SK-N-SH (cell line): Measurements from ENCODE around the gene NETO2. TPM values are rescaled to one million over a fixed set of nuclear protein-coding genes. Genes with fewer than 3 reads are reported as not detected.
A peak's percentile ranks its signal among the peaks of the same experiment; 100 is the strongest.

Experiments
- CTCF ChIA-PET: fragments of 300-600, 350-600 bp; formaldehyde crosslinking; extraction: SDS; loops from one replicate; lab custom pipeline; 2021; lab: Yijun Ruan, JAX
- POLR2A ChIA-PET: fragments of 350-600 bp; sonication (Branson Sonifier 250); formaldehyde crosslinking; extraction: SDS; loops from one replicate; lab custom pipeline; 2020; ENCODE audit warnings: antibody characterized with exemption, inconsistent platforms; lab: Yijun Ruan, JAX
- DNase-seq: peaks from one replicate; pipeline ENCODE4 v3.0.0; 2012
- H2AFZ ChIP-seq: fragments of 200-600 bp; sonication (generic); 2 replicates; pipeline ENCODE4 v1.8.1; 2016; ENCODE audit warnings: antibody characterized with exemption, mild to moderate bottlenecking, low read depth
- H3F3A ChIP-seq: fragments of 200-600 bp; sonication (generic); replicated peaks from 2 replicates; pipeline ENCODE3; 2016; ENCODE audit warnings: antibody characterized with exemption, mild to moderate bottlenecking; ENCODE audit not compliant: insufficient read depth
- H3K27ac ChIP-seq, 2 experiments: fragments of 200-500 bp in 1 of 2; fragments of 200-600 bp in 1 of 2; sonication (Bioruptor generic) in 1 of 2; sonication (generic), shearing (Covaris generic) in 1 of 2; 2 replicates each; pipeline versions ENCODE4 v1.5.1 to v1.6.1; 2014 to 2016; ENCODE audit warnings: low read depth in 2 of 2, inconsistent platforms in 1 of 2, low read length in 1 of 2, mild to moderate bottlenecking in 1 of 2, mixed read lengths in 1 of 2
- H3K27me3 ChIP-seq: fragments of 200-600 bp; sonication (generic), shearing (Covaris generic); 2 replicates; pipeline ENCODE4 v1.6.1; 2016; ENCODE audit warnings: mixed run types; ENCODE audit not compliant: insufficient read depth
- H3K36me3 ChIP-seq, 2 experiments: fragments of 200-500 bp in 1 of 2; fragments of 200-600 bp in 1 of 2; sonication (Bioruptor generic) in 1 of 2; sonication (generic) in 1 of 2; replicated peaks in 1 of 2; 2 replicates each; pipeline versions ENCODE3 to v1.5.1; 2014 to 2016; ENCODE audit warnings: low read length in 1 of 2, mild to moderate bottlenecking in 1 of 2; ENCODE audit not compliant: insufficient read depth in 2 of 2, control insufficient read depth in 1 of 2
- H3K4me1 ChIP-seq, 2 experiments: fragments of 200-500 bp in 1 of 2; fragments of 200-600 bp in 1 of 2; sonication (Bioruptor generic) in 1 of 2; sonication (generic), shearing (Covaris generic) in 1 of 2; 2 replicates each; pipeline versions ENCODE4 v1.5.1 to v1.6.1; 2014 to 2016; ENCODE audit warnings: low read depth in 1 of 2, low read length in 1 of 2, mixed run types in 1 of 2; ENCODE audit not compliant: insufficient read depth in 2 of 2, control insufficient read depth in 1 of 2
- H3K4me2 ChIP-seq: fragments of 200-600 bp; sonication (generic), shearing (Covaris generic); 2 replicates; pipeline ENCODE4 v1.6.1; 2017; ENCODE audit warnings: mixed run types
- H3K4me3 ChIP-seq, 2 experiments: fragments of 200-500 bp in 1 of 2; fragments of 200-600 bp in 1 of 2; sonication (Bioruptor generic) in 1 of 2; sonication (generic), shearing (Covaris generic) in 1 of 2; 2 replicates each; pipeline versions ENCODE4 v1.5.1 to v1.8.1; 2014 to 2016; ENCODE audit warnings: low read depth in 2 of 2, inconsistent platforms in 1 of 2, low read length in 1 of 2, mild to moderate bottlenecking in 1 of 2, mixed read lengths in 1 of 2, moderate library complexity in 1 of 2
- H3K79me2 ChIP-seq: fragments of 200-600 bp; sonication (generic); 2 replicates; pipeline ENCODE4 v1.8.1; 2017; ENCODE audit warnings: mild to moderate bottlenecking; ENCODE audit not compliant: insufficient read depth
- H3K9ac ChIP-seq: fragments of 200-600 bp; sonication (generic); 2 replicates; pipeline ENCODE4 v1.6.1; 2017; ENCODE audit warnings: mixed run types
- H3K9me2 ChIP-seq: fragments of 200-600 bp; sonication (generic); 2 replicates; pipeline ENCODE4 v1.6.1; 2017; ENCODE audit warnings: mixed run types
- H3K9me3 ChIP-seq: fragments of 200-600 bp; sonication (generic); 2 replicates; pipeline ENCODE4 v1.6.1; 2017; ENCODE audit warnings: mixed run types, mild to moderate bottlenecking, moderate library complexity
- H4K20me1 ChIP-seq: fragments of 200-600 bp; sonication (generic); 2 replicates; pipeline ENCODE4 v1.6.1; 2017; ENCODE audit warnings: mild to moderate bottlenecking, mixed run types; ENCODE audit not compliant: insufficient read depth
- CHD2 ChIP-seq: fragments of 150-350 bp; IDR thresholded peaks from 2 replicates; pipeline ENCODE4 v1.6.1; 2018; ENCODE audit warnings: low read length; ENCODE audit not compliant: partially characterized antibody
- CTCF ChIP-seq: fragments of 200-600 bp; sonication (generic); IDR thresholded peaks from 2 replicates; pipeline ENCODE4 v1.6.1; 2017; ENCODE audit warnings: antibody characterized with exemption, mild to moderate bottlenecking, moderate library complexity
- EP300 ChIP-seq, 2 experiments: IDR thresholded peaks; 2 replicates each; pipeline versions ENCODE4 v1.4.0 to v1.6.1; 2012; ENCODE audit warnings: borderline replicate concordance in 1 of 2, low read depth in 1 of 2, low read length in 1 of 2
- EZH2phosphoT487 ChIP-seq: fragments of 200-600 bp; sonication (generic); IDR thresholded peaks from 2 replicates; pipeline ENCODE4 v1.6.1; 2017; ENCODE audit warnings: low read depth, mixed run types, mild to moderate bottlenecking, antibody characterized with exemption, moderate library complexity, borderline replicate concordance
- FOSL2 ChIP-seq: IDR thresholded peaks from 2 replicates; pipeline ENCODE4 v1.4.0; 2012; ENCODE audit warnings: low read depth, mild to moderate bottlenecking, moderate library complexity, borderline replicate concordance
- GABPA ChIP-seq: IDR thresholded peaks from 2 replicates; pipeline ENCODE4 v1.4.0; 2012; ENCODE audit warnings: low read depth, mild to moderate bottlenecking
- IRF3 ChIP-seq: fragments of 150-350 bp; IDR thresholded peaks from 2 replicates; pipeline ENCODE4 v1.6.1; 2016; ENCODE audit warnings: mild to moderate bottlenecking, low read depth, low read length
- JUND ChIP-seq: IDR thresholded peaks from 2 replicates; pipeline ENCODE4 v1.4.0; 2012
- MEF2A ChIP-seq: IDR thresholded peaks from 2 replicates; pipeline ENCODE4 v1.4.0; 2012; ENCODE audit warnings: low read depth, borderline replicate concordance
- MXI1 ChIP-seq: IDR thresholded peaks from 2 replicates; pipeline ENCODE4 v1.6.1; 2012; ENCODE audit warnings: mild to moderate bottlenecking, low read depth, low read length, improper control_type of control experiment
- NFIC ChIP-seq: IDR thresholded peaks from 2 replicates; pipeline ENCODE4 v1.4.0; 2012; ENCODE audit warnings: borderline replicate concordance
- POLR2AphosphoS5 ChIP-seq: IDR thresholded peaks from 2 replicates; pipeline ENCODE4 v1.6.1; 2012; ENCODE audit warnings: low read depth, low read length
- RAD21 ChIP-seq: IDR thresholded peaks from 2 replicates; pipeline ENCODE4 v1.6.1; 2012; ENCODE audit warnings: mild to moderate bottlenecking, low read length
- RCOR1 ChIP-seq: fragments of 150-350 bp; IDR thresholded peaks from 2 replicates; pipeline ENCODE4 v1.6.1; 2017; ENCODE audit warnings: antibody characterized with exemption, low read length
- SMC3 ChIP-seq: IDR thresholded peaks from 2 replicates; pipeline ENCODE4 v1.6.1; 2012; ENCODE audit warnings: low read depth, low read length, improper control_type of control experiment
- TCF12 ChIP-seq: IDR thresholded peaks from 2 replicates; pipeline ENCODE4 v1.4.0; 2012
- USF1 ChIP-seq: IDR thresholded peaks from 2 replicates; pipeline ENCODE4 v1.4.0; 2012; ENCODE audit warnings: low read depth, borderline replicate concordance
- USF2 ChIP-seq: fragments of 150-350 bp; IDR thresholded peaks from 2 replicates; pipeline ENCODE4 v1.6.1; 2017; ENCODE audit warnings: antibody characterized with exemption, low read length, low read depth, borderline replicate concordance
- YY1 ChIP-seq: IDR thresholded peaks from 2 replicates; pipeline ENCODE4 v1.4.0; 2012; ENCODE audit warnings: low read depth, mild to moderate bottlenecking
- WGBS: methylation state at CpG from one replicate; pipeline ENCODE4 v1.1.6; 2017; ENCODE audit warnings: low lambda C conversion rate; 5-methylcytosine and 5-hydroxymethylcytosine counted together
- polyA plus RNA-seq, 3 experiments: library from polyadenylated mRNA; depleted of rRNA; stranded (reverse); fragments of >200 nt; gene quantifications; 2 replicates each; pipeline ENCODE4 v1.2.3, GENCODE V29; 2012

NETO2 gene
- polyA plus RNA-seq, 1 of the 3 experiments (the other 2 are of a cell fraction), result 48.8 TPM

GRCh38 chr16:47140686-47141085 lies 3.1 kb downstream of the NETO2 start:
- Histone ChIP-seq H3K4me1 (peaks cover 15% of the 10 kb centered on the region in 2 experiments), H4K20me1 (no peaks in the 10 kb centered on the region), H3K79me2 (peaks cover 69% of the 10 kb centered on the region), H3K27ac (no peak overlapping the region), H3K9me2 (no peaks in the 10 kb centered on the region), H3K9me3 (no peaks in the 10 kb centered on the region), H3K27me3 (no peaks in the 10 kb centered on the region), H3K4me2 (no peak overlapping the region), H3K9ac (no peak overlapping the region), H2AFZ (peak overlapping the region; percentile 8; the same call in 1 of the 2 replicates), H3K36me3 (no peaks in the 10 kb centered on the region), H3K4me3 (no peak overlapping the region), H3F3A (peaks cover 19% of the 10 kb centered on the region)
- POLR2A ChIA-PET, result no interaction called here
- WGBS, result 84% methylated on average over 4 of the region's 4 CpGs
- no peak for DNase-seq
- TF ChIP-seq FOSL2 (no peak), GABPA (no peak), YY1 (no peak), POLR2AphosphoS5 (no peak), USF2 (no peak), MEF2A (no peak), EZH2phosphoT487 (no peak), CTCF (no peak), RCOR1 (no peak), EP300 (IDR thresholded peaks at IDR 0.05; ENCODE audit: borderline replicate concordance in 1 of 2, low read depth in 1 of 2, low read length in 1 of 2) (no peak), RAD21 (no peak), USF1 (no peak), IRF3 (no peak), SMC3 (no peak), JUND (no peak), CHD2 (no peak), TCF12 (no peak), NFIC (no peak), MXI1 (no peak)
- CTCF ChIA-PET, result interaction anchor here (1.2 to 6.3 kb wide), 13 partner anchors 9 to 1020 kb away, joined by 3 to 152 read pairs (median 14); partner anchors contain the start of genes ABCC12 and DNAJA2
